Inferior parietal cortex (tissue), 1 donor: Measurements from ENCODE around the gene RBM10.
A peak's percentile ranks its signal among the peaks of the same experiment; 100 is the strongest.
"Not testable (repeated sequence)": the region's sequence is repeated elsewhere in the genome, so short reads cannot be mapped to it uniquely, and the experiment has no call there.

Experiments used
- DNase-seq: peaks from one replicate; pipeline ENCODE4 v3.0.0-alpha.2; 2016; ENCODE audit errors: extremely low spot score

RBM10 gene

GRCh38 chrX:47144626-47145394 is at the start of gene RBM10, which contains the start of gene NDUFB11:
Gene RBM10, plus strand, starts transcription at chrX:47145221. Its CDS starts 2,261 bp downstream, at chrX:47147482.
Gene NDUFB11, minus strand, starts transcription at chrX:47144702. Its CDS starts 23 bp downstream, at chrX:47144679.
- peak; percentile 84 for DNase-seq

- DNase-seq, result no peak
Measured at GRCh38 chrX:47097018-47097417, 48.0 kb upstream of the RBM10 start.

- no peak for DNase-seq
Measured at GRCh38 chrX:47098338-47099094, 46.5 kb upstream of the RBM10 start.

GRCh38 chrX:47101206-47101605 is 43.8 kb upstream of the RBM10 start:
- DNase-seq, result no peak

- DNase-seq, result not testable (repeated sequence)
Measured at GRCh38 chrX:47110936-47111615, 33.9 kb upstream of the RBM10 start.

GRCh38 chrX:47112316-47112954 is 32.6 kb upstream of the RBM10 start:
- no peak for DNase-seq

- DNase-seq, result not testable (repeated sequence)
Measured at GRCh38 chrX:47116551-47117110, 28.4 kb upstream of the RBM10 start.

- not testable (repeated sequence) for DNase-seq
Measured at GRCh38 chrX:47124466-47124865, 20.6 kb upstream of the RBM10 start.

- peak; percentile 92 for DNase-seq
Measured at GRCh38 chrX:47129157-47129898, 15.7 kb upstream of the RBM10 start.

GRCh38 chrX:47129899-47130358 is 15.1 kb upstream of the RBM10 start:
- no peak for DNase-seq

GRCh38 chrX:47133493-47133892 is 11.5 kb upstream of the RBM10 start:
- no peak for DNase-seq

GRCh38 chrX:47135650-47136049 is 9.4 kb upstream of the RBM10 start:
- not testable (repeated sequence) for DNase-seq

GRCh38 chrX:47138171-47138570 is 6.8 kb upstream of the RBM10 start:
- no peak for DNase-seq

GRCh38 chrX:47143894-47144625 is 961 bp upstream of the RBM10 start:
- DNase-seq, result peak; percentile 7

GRCh38 chrX:47145395-47146120 is 537 bp downstream of the RBM10 start:
- no peak for DNase-seq

GRCh38 chrX:47146121-47146935 is 1.3 kb downstream of the RBM10 start:
- no peak for DNase-seq

GRCh38 chrX:47146936-47147859 is 2.2 kb downstream of the RBM10 start:
- no peak for DNase-seq
